ENCODE data around the gene DIAPH2. TPM values are rescaled to one million over a fixed set of nuclear protein-coding genes. Genes with fewer than 3 reads are reported as not detected.

DIAPH2 gene
- total RNA-seq, 1 experiment from 2014 or later, result 0.89 TPM

- H3K27me3 ChIP-seq (ENCODE audit: low read length), result no peaks in the 10 kb centered on the region
- no peaks in the 10 kb centered on the region for H3K9me2 ChIP-seq (replicated peaks; ENCODE audit: insufficient read depth, low read length)
- H3K4me3 ChIP-seq (ENCODE audit: low read length), result no peak overlapping the region
- H2AFZ ChIP-seq (ENCODE audit: low read length), result no peak overlapping the region
- no peaks in the 10 kb centered on the region for H3K79me2 ChIP-seq (ENCODE audit: low read length)
- no peak overlapping the region for H3K27ac ChIP-seq (ENCODE audit: low read length)
- no peaks in the 10 kb centered on the region for H3K4me1 ChIP-seq (ENCODE audit: low read length)
- no peak overlapping the region for H3K9ac ChIP-seq (ENCODE audit: low read length)
- H3K36me3 ChIP-seq (ENCODE audit: insufficient read depth, low read length), result no peaks in the 10 kb centered on the region
- H4K20me1 ChIP-seq (ENCODE audit: insufficient read depth, low read depth, low read length), result no peaks in the 10 kb centered on the region
- H3K9me3 ChIP-seq (ENCODE audit: low read length), result no peaks in the 10 kb centered on the region
- H3K4me2 ChIP-seq (ENCODE audit: low read depth, low read length, poor library complexity, severe bottlenecking), result no peak overlapping the region
- no peak for DNase-seq
Measured at GRCh38 chrX:97132664-97133415, 448.2 kb downstream of the DIAPH2 start.

DNA sequence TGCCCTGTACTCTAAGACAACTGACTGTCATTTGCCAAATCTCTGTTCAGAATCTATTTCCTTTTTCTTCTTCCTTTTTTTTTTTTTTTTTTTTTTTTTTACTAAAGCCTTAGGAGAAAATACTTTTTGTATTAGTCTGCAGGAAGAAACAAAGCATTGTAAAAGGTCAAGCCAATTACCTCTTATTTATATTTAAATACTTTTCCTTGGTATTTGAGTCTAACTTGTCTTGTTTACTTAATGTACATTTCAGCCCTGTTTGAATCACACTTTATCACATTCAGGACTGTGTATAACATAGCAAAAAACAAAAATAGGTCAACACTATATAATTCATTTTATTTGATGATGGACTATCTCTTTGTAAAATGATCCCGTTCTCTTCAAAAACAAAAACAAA lies 461.3 kb downstream of the DIAPH2 start:
- H3K4me3 ChIP-seq (ENCODE audit: low read length), result no peak overlapping the region
- no peaks in the 10 kb centered on the region for H4K20me1 ChIP-seq (ENCODE audit: insufficient read depth, low read depth, low read length)
- H3K36me3 ChIP-seq (ENCODE audit: insufficient read depth, low read length), result no peaks in the 10 kb centered on the region
- H3K27ac ChIP-seq (ENCODE audit: low read length), result no peak overlapping the region
- no peaks in the 10 kb centered on the region for H3K4me1 ChIP-seq (ENCODE audit: low read length)
- H3K79me2 ChIP-seq (ENCODE audit: low read length), result no peaks in the 10 kb centered on the region
- no peaks in the 10 kb centered on the region for H3K9me3 ChIP-seq (ENCODE audit: low read length)
- H2AFZ ChIP-seq (ENCODE audit: low read length), result no peak overlapping the region
- no peaks in the 10 kb centered on the region for H3K9me2 ChIP-seq (replicated peaks; ENCODE audit: insufficient read depth, low read length)
- H3K9ac ChIP-seq (ENCODE audit: low read length), result no peak overlapping the region
- 0 out of 2 replicates have a peak, but pooled peaks cover 3% of the 10 kb centered on the region for H3K27me3 ChIP-seq (ENCODE audit: low read length)
- DNase-seq, result no peak
- H3K4me2 ChIP-seq (ENCODE audit: low read depth, low read length, poor library complexity, severe bottlenecking), result no peak overlapping the region

DNA sequence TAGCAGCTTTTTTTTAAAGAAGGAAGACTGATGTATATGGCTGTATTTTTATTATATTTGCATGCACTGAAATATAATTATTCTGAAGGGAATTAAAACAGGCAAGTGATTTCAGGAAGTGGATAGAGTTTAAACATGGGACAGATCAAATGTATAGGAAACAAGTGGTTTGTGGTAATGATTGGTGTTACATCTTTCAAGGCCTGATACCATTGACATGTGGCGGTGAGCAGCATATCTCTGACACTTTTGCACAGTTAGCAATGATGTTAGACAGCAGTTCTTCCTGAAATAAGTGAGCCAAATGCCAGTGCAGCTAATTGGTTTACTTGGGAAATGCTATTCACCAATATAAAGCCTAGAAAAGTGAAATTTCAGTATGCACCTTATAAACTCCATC lies 471.2 kb downstream of the DIAPH2 start:
- Histone ChIP-seq H3K9me3 (ENCODE audit: low read length) (no peaks in the 10 kb centered on the region), H3K27me3 (ENCODE audit: low read length) (no peaks in the 10 kb centered on the region), H3K4me1 (ENCODE audit: low read length) (no peaks in the 10 kb centered on the region), H3K4me3 (ENCODE audit: low read length) (no peak overlapping the region), H3K79me2 (ENCODE audit: low read length) (no peaks in the 10 kb centered on the region), H2AFZ (ENCODE audit: low read length) (no peak overlapping the region), H3K9ac (ENCODE audit: low read length) (no peak overlapping the region), H3K27ac (ENCODE audit: low read length) (no peak overlapping the region), H3K36me3 (ENCODE audit: insufficient read depth, low read length) (no peaks in the 10 kb centered on the region), H3K4me2 (ENCODE audit: low read depth, low read length, poor library complexity, severe bottlenecking) (no peak overlapping the region), H3K9me2 (replicated peaks; ENCODE audit: insufficient read depth, low read length) (no peaks in the 10 kb centered on the region), H4K20me1 (ENCODE audit: insufficient read depth, low read depth, low read length) (no peaks in the 10 kb centered on the region)
- no peak for DNase-seq

- no peak overlapping the region for H3K4me3 ChIP-seq (ENCODE audit: low read length)
- no peaks in the 10 kb centered on the region for H4K20me1 ChIP-seq (ENCODE audit: insufficient read depth, low read depth, low read length)
Measured at GRCh38 chrX:97158269-97158668, 473.6 kb downstream of the DIAPH2 start.

DNA sequence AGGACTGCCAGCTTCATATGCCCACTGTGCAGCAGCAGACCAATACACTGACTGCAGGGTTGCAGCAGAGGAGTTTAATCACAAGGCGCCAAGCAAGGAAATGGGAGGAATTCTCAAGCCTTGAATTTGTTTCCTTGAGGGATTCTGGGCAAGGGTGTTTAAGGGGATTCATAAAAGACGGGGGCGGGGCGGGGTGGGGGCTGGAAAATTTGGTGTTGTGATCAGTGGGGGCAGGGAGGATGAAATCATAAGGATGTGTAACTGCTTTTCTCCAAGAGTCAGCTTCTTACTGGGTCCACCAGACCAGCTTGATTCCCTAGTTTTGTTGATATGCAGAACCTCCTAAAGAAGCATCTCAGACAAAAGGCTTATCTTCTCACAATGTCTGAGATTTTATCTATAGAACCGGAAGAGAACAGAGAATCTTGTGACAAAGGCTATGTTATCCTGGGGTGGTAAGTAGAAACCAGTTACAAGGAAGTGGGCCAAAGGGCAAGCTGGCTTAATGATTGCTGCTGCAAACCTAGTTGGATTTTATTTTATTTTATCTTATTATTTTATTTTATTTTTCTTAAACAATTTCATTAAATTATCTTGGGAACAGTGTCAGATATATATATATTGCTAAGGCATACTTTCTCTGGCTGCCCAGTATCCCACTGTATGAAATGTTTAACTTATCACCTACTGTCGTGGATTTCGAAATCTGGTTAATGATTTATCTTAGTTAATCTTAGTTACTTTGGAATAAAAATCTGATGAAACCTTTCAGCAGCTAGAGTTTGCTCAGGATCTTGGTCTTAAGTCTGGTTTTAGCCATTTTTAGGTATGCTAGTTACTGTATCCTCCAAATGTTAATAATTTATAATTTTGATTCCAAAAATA lies 475.5 kb downstream of the DIAPH2 start:
- no peak overlapping the region for H3K4me3 ChIP-seq (ENCODE audit: low read length)
- H4K20me1 ChIP-seq (ENCODE audit: insufficient read depth, low read depth, low read length), result no peaks in the 10 kb centered on the region
- DNase-seq, result no peak
- no peak overlapping the region for H3K27ac ChIP-seq (ENCODE audit: low read length)
- H3K4me1 ChIP-seq (ENCODE audit: low read length), result no peaks in the 10 kb centered on the region
- H3K36me3 ChIP-seq (ENCODE audit: insufficient read depth, low read length), result no peaks in the 10 kb centered on the region
- no peak overlapping the region for H3K4me2 ChIP-seq (ENCODE audit: low read depth, low read length, poor library complexity, severe bottlenecking)
- no peak overlapping the region for H2AFZ ChIP-seq (ENCODE audit: low read length)
- H3K9me2 ChIP-seq (replicated peaks; ENCODE audit: insufficient read depth, low read length), result no peaks in the 10 kb centered on the region
- no peak overlapping the region for H3K9ac ChIP-seq (ENCODE audit: low read length)
- no peaks in the 10 kb centered on the region for H3K79me2 ChIP-seq (ENCODE audit: low read length)
- no peaks in the 10 kb centered on the region for H3K27me3 ChIP-seq (ENCODE audit: low read length)
- H3K9me3 ChIP-seq (ENCODE audit: low read length), result no peaks in the 10 kb centered on the region

More at GRCh38 chrX:97158269-97158668, 473.6 kb downstream of the DIAPH2 start:
- Histone ChIP-seq H3K36me3 (ENCODE audit: insufficient read depth, low read length) (no peaks in the 10 kb centered on the region), H2AFZ (ENCODE audit: low read length) (no peak overlapping the region), H3K27me3 (ENCODE audit: low read length) (no peaks in the 10 kb centered on the region), H3K9ac (ENCODE audit: low read length) (no peak overlapping the region), H3K4me1 (ENCODE audit: low read length) (no peaks in the 10 kb centered on the region), H3K9me2 (replicated peaks; ENCODE audit: insufficient read depth, low read length) (no peaks in the 10 kb centered on the region), H3K27ac (ENCODE audit: low read length) (no peak overlapping the region), H3K79me2 (ENCODE audit: low read length) (no peaks in the 10 kb centered on the region), H3K9me3 (ENCODE audit: low read length) (no peaks in the 10 kb centered on the region), H3K4me2 (ENCODE audit: low read depth, low read length, poor library complexity, severe bottlenecking) (no peak overlapping the region)
- no peak for DNase-seq

DNA sequence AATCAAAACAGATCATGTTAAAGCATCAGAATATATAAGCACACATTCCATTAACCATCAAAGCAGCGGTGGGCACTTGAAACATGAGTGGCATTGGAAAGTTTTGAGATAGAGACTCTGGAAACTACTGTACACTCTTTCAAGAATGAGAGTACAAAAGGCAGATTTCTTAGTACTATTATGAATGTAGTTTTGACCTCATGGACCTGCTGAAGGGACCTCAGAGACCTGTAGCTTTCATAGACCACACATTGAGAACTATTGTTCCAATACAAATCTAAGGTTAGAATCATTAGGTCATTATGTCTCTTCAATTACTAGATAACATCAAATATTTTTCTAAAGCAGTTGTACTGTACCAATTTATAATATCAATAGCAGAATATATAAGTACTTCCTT lies 482.7 kb downstream of the DIAPH2 start:
- H3K9me3 ChIP-seq (ENCODE audit: low read length), result no peaks in the 10 kb centered on the region
- no peak overlapping the region for H3K4me2 ChIP-seq (ENCODE audit: low read depth, low read length, poor library complexity, severe bottlenecking)
- peaks cover 6% of the 10 kb centered on the region for H3K4me1 ChIP-seq (ENCODE audit: low read length)
- H4K20me1 ChIP-seq (ENCODE audit: insufficient read depth, low read depth, low read length), result no peaks in the 10 kb centered on the region
- H2AFZ ChIP-seq (ENCODE audit: low read length), result no peak overlapping the region
- no peak for DNase-seq
- H3K79me2 ChIP-seq (ENCODE audit: low read length), result no peaks in the 10 kb centered on the region
- no peaks in the 10 kb centered on the region for H3K27me3 ChIP-seq (ENCODE audit: low read length)
- H3K9ac ChIP-seq (ENCODE audit: low read length), result no peak overlapping the region
- H3K4me3 ChIP-seq (ENCODE audit: low read length), result no peak overlapping the region
- H3K36me3 ChIP-seq (ENCODE audit: insufficient read depth, low read length), result no peaks in the 10 kb centered on the region
- no peak overlapping the region for H3K27ac ChIP-seq (ENCODE audit: low read length)
- H3K9me2 ChIP-seq (replicated peaks; ENCODE audit: insufficient read depth, low read length), result no peaks in the 10 kb centered on the region

GRCh38 chrX:97168646-97169045 lies 484.0 kb downstream of the DIAPH2 start:
- no peak overlapping the region for H3K4me3 ChIP-seq (ENCODE audit: low read length)
- no peaks in the 10 kb centered on the region for H3K9me2 ChIP-seq (replicated peaks; ENCODE audit: insufficient read depth, low read length)
- H3K9ac ChIP-seq (ENCODE audit: low read length), result no peak overlapping the region
- H2AFZ ChIP-seq (ENCODE audit: low read length), result no peak overlapping the region
- H3K9me3 ChIP-seq (ENCODE audit: low read length), result no peaks in the 10 kb centered on the region
- peaks cover 6% of the 10 kb centered on the region for H3K4me1 ChIP-seq (ENCODE audit: low read length)
- no peaks in the 10 kb centered on the region for H3K79me2 ChIP-seq (ENCODE audit: low read length)
- H4K20me1 ChIP-seq (ENCODE audit: insufficient read depth, low read depth, low read length), result no peaks in the 10 kb centered on the region
- no peak for DNase-seq
- H3K4me2 ChIP-seq (ENCODE audit: low read depth, low read length, poor library complexity, severe bottlenecking), result no peak overlapping the region
- H3K27ac ChIP-seq (ENCODE audit: low read length), result no peak overlapping the region
- H3K36me3 ChIP-seq (ENCODE audit: insufficient read depth, low read length), result no peaks in the 10 kb centered on the region
- H3K27me3 ChIP-seq (ENCODE audit: low read length), result no peaks in the 10 kb centered on the region

- no peak overlapping the region for H2AFZ ChIP-seq (ENCODE audit: low read length)
- no peak overlapping the region for H3K4me2 ChIP-seq (ENCODE audit: low read depth, low read length, poor library complexity, severe bottlenecking)
- H3K9me3 ChIP-seq (ENCODE audit: low read length), result no peaks in the 10 kb centered on the region
- H3K4me1 ChIP-seq (ENCODE audit: low read length), result peaks cover 8% of the 10 kb centered on the region
- peak; percentile 70 for DNase-seq
- H3K9me2 ChIP-seq (replicated peaks; ENCODE audit: insufficient read depth, low read length), result no peaks in the 10 kb centered on the region
- H4K20me1 ChIP-seq (ENCODE audit: insufficient read depth, low read depth, low read length), result no peaks in the 10 kb centered on the region
- H3K27me3 ChIP-seq (ENCODE audit: low read length), result no peaks in the 10 kb centered on the region
- no peaks in the 10 kb centered on the region for H3K36me3 ChIP-seq (ENCODE audit: insufficient read depth, low read length)
- H3K79me2 ChIP-seq (ENCODE audit: low read length), result no peaks in the 10 kb centered on the region
- H3K4me3 ChIP-seq (ENCODE audit: low read length), result no peak overlapping the region
- no peak overlapping the region for H3K27ac ChIP-seq (ENCODE audit: low read length)
- no peak overlapping the region for H3K9ac ChIP-seq (ENCODE audit: low read length)
Measured at GRCh38 chrX:97175147-97175546, 490.5 kb downstream of the DIAPH2 start.
